ENCODE results near the gene MAP1LC3B. TPM values are rescaled to one million over a fixed set of nuclear protein-coding genes. Genes with fewer than 3 reads are reported as not detected.

MAP1LC3B gene
- total RNA-seq, result 10 to 100 TPM; 31.5 to 43.2 (median 31.6) TPM

- Mint-ChIP-seq H3K4me3 (peak within 1 kb of the TSS; percentile 87), H3K36me3 (ENCODE audit: insufficient read depth) (peaks cover 4% of the 10 kb centered on the region), H3K9me3 (no peaks in the 10 kb centered on the region), H3K4me1 (ENCODE audit: low read depth) (peaks cover 58% of the 10 kb centered on the region), H3K27me3 (ENCODE audit: low read depth) (no peaks in the 10 kb centered on the region)
- ATAC-seq (peak; percentile 73 to 78), DNase-seq (peak; percentile 98)
These were observed at the start of gene MAP1LC3B for GRCh38 chr16:87391950-87392820. MAP1LC3B (plus strand) TSS chr16:87392336; CDS start chr16:87392428, 92 bp downstream.

GRCh38 chr16:87342504-87342903 lies 49.6 kb upstream of the MAP1LC3B start:
- ATAC-seq (no peak), DNase-seq (no peak)
- Mint-ChIP-seq H3K27me3 (ENCODE audit: low read depth) (no peaks in the 10 kb centered on the region), H3K9me3 (no peaks in the 10 kb centered on the region), H3K4me1 (ENCODE audit: low read depth) (peaks cover 10% of the 10 kb centered on the region), H3K4me3 (no peak overlapping the region), H3K36me3 (ENCODE audit: insufficient read depth) (peaks cover 25% of the 10 kb centered on the region)

GRCh38 chr16:87342978-87343752 lies 49.0 kb upstream of the MAP1LC3B start:
- Mint-ChIP-seq H3K4me1 (ENCODE audit: low read depth) (peaks cover 9% of the 10 kb centered on the region), H3K36me3 (ENCODE audit: insufficient read depth) (peaks cover 25% of the 10 kb centered on the region), H3K9me3 (no peaks in the 10 kb centered on the region), H3K27me3 (ENCODE audit: low read depth) (no peaks in the 10 kb centered on the region), H3K4me3 (no peak overlapping the region)
- DNase-seq (no peak), ATAC-seq (no peak)

- ATAC-seq, result no peak
- DNase-seq, result no peak
- Mint-ChIP-seq H3K4me3 (peak overlapping the region; percentile 26), H3K36me3 (ENCODE audit: insufficient read depth) (peaks cover 24% of the 10 kb centered on the region), H3K9me3 (no peaks in the 10 kb centered on the region), H3K27me3 (ENCODE audit: low read depth) (no peaks in the 10 kb centered on the region), H3K4me1 (ENCODE audit: low read depth) (peaks cover 9% of the 10 kb centered on the region)
These were observed 48.4 kb upstream of the MAP1LC3B start for GRCh38 chr16:87343753-87344050.

- ATAC-seq (no peak), DNase-seq (no peak)
- Mint-ChIP-seq H3K9me3 (no peaks in the 10 kb centered on the region), H3K4me3 (peak overlapping the region; percentile 26), H3K36me3 (ENCODE audit: insufficient read depth) (peaks cover 25% of the 10 kb centered on the region), H3K27me3 (ENCODE audit: low read depth) (no peaks in the 10 kb centered on the region), H3K4me1 (ENCODE audit: low read depth) (peaks cover 11% of the 10 kb centered on the region)
These were observed 47.8 kb upstream of the MAP1LC3B start for GRCh38 chr16:87344165-87344930.

- H3K4me1 Mint-ChIP-seq (ENCODE audit: low read depth), result peaks cover 11% of the 10 kb centered on the region
- H3K4me3 Mint-ChIP-seq, result peak overlapping the region; percentile 51
- no peaks in the 10 kb centered on the region for H3K27me3 Mint-ChIP-seq (ENCODE audit: low read depth)
- DNase-seq (peak; percentile 49), ATAC-seq (peak; percentile 74 to 79)
- H3K9me3 Mint-ChIP-seq, result no peaks in the 10 kb centered on the region
- H3K36me3 Mint-ChIP-seq (ENCODE audit: insufficient read depth), result peaks cover 29% of the 10 kb centered on the region
These were observed 47.1 kb upstream of the MAP1LC3B start for GRCh38 chr16:87344931-87345631.

GRCh38 chr16:87345726-87346424 lies 46.3 kb upstream of the MAP1LC3B start:
- H3K9me3 Mint-ChIP-seq, result no peaks in the 10 kb centered on the region
- ATAC-seq, result no peak
- H3K36me3 Mint-ChIP-seq (ENCODE audit: insufficient read depth), result peaks cover 27% of the 10 kb centered on the region
- H3K27me3 Mint-ChIP-seq (ENCODE audit: low read depth), result no peaks in the 10 kb centered on the region
- no peak overlapping the region for H3K4me3 Mint-ChIP-seq
- peaks cover 11% of the 10 kb centered on the region for H3K4me1 Mint-ChIP-seq (ENCODE audit: low read depth)
- DNase-seq, result no peak

GRCh38 chr16:87346517-87347060 lies 45.5 kb upstream of the MAP1LC3B start:
- no peaks in the 10 kb centered on the region for H3K27me3 Mint-ChIP-seq (ENCODE audit: low read depth)
- H3K9me3 Mint-ChIP-seq, result no peaks in the 10 kb centered on the region
- H3K4me3 Mint-ChIP-seq, result no peak overlapping the region
- peaks cover 23% of the 10 kb centered on the region for H3K36me3 Mint-ChIP-seq (ENCODE audit: insufficient read depth)
- H3K4me1 Mint-ChIP-seq (ENCODE audit: low read depth), result peaks cover 11% of the 10 kb centered on the region
- ATAC-seq, result no peak
- no peak for DNase-seq

- Mint-ChIP-seq H3K27me3 (ENCODE audit: low read depth) (no peaks in the 10 kb centered on the region), H3K4me1 (ENCODE audit: low read depth) (peaks cover 11% of the 10 kb centered on the region), H3K4me3 (no peak overlapping the region), H3K36me3 (ENCODE audit: insufficient read depth) (peaks cover 18% of the 10 kb centered on the region), H3K9me3 (no peaks in the 10 kb centered on the region)
- DNase-seq (no peak), ATAC-seq (no peak)
These were observed 44.1 kb upstream of the MAP1LC3B start for GRCh38 chr16:87347932-87348615.

GRCh38 chr16:87348616-87349157 lies 43.4 kb upstream of the MAP1LC3B start:
- Mint-ChIP-seq H3K27me3 (ENCODE audit: low read depth) (no peaks in the 10 kb centered on the region), H3K9me3 (no peaks in the 10 kb centered on the region), H3K4me1 (ENCODE audit: low read depth) (peaks cover 11% of the 10 kb centered on the region), H3K4me3 (no peak overlapping the region), H3K36me3 (ENCODE audit: insufficient read depth) (peaks cover 17% of the 10 kb centered on the region)
- no peak for DNase-seq
- ATAC-seq, result no peak

GRCh38 chr16:87350031-87350430 lies 42.1 kb upstream of the MAP1LC3B start:
- no peak for DNase-seq
- Mint-ChIP-seq H3K27me3 (ENCODE audit: low read depth) (no peaks in the 10 kb centered on the region), H3K4me1 (ENCODE audit: low read depth) (peaks cover 9% of the 10 kb centered on the region), H3K36me3 (ENCODE audit: insufficient read depth) (peaks cover 15% of the 10 kb centered on the region), H3K9me3 (no peaks in the 10 kb centered on the region), H3K4me3 (no peak overlapping the region)
- no peak for ATAC-seq

GRCh38 chr16:87350681-87351319 lies 41.3 kb upstream of the MAP1LC3B start:
- ATAC-seq, result no peak

More at GRCh38 chr16:87350681-87351319, 41.3 kb upstream of the MAP1LC3B start:
- no peaks in the 10 kb centered on the region for H3K27me3 Mint-ChIP-seq (ENCODE audit: low read depth)
- DNase-seq, result no peak
- peaks cover 10% of the 10 kb centered on the region for H3K36me3 Mint-ChIP-seq (ENCODE audit: insufficient read depth)
- peaks cover 3% of the 10 kb centered on the region for H3K4me1 Mint-ChIP-seq (ENCODE audit: low read depth)
- H3K9me3 Mint-ChIP-seq, result no peaks in the 10 kb centered on the region
- H3K4me3 Mint-ChIP-seq, result no peak overlapping the region
